ENCODE results near the gene NPHP4. TPM values are rescaled to one million over a fixed set of nuclear protein-coding genes. Genes with fewer than 3 reads are reported as not detected.

The NPHP4 gene
- polyA plus RNA-seq, 3 donors = 0.39 to 13.7 (median 1.2) TPM

DNA sequence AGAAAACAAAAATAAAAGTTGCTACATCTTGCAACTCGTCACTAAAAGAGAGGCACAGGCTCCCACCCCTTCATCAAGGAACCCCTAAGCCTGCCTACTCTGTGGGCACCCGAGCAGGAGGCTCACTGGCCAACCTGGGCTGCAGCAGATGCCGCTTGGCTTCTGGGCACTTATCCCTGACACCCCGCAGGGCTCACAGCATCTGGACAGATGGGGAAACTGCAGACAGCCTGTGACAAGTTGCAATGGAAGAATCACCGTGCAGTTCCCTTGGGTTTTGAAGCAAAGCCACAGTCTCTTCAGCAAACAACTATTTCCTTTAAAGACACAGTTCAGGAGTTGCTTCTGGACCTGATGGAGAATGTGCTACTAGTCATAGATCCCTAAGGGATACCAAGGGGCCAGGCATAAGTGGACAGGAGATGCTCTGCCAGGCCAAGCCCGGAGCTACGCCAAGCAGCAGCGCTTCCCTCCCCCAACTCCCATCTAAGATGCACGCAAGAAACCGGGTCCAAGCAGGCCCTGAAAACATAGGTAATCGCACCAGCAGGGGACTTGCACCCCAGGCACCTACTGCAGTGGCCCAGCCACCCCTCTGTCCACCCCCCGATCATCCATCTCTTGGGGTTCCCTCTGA, 170.6 kb downstream of the NPHP4 start:
- no peak overlapping the region for H3K4me3 Mint-ChIP-seq
- Histone ChIP-seq H3K4me1 (ENCODE audit: control insufficient read depth in 1 of 2, insufficient read depth in 2 of 2, low read length in 2 of 2) (no peaks in the 10 kb centered on the region), H4K20me1 (ENCODE audit: insufficient read depth, low read length) (no peaks in the 10 kb centered on the region), H3K4me2 (replicated peaks; ENCODE audit: extremely low read depth, low read length, poor library complexity, severe bottlenecking) (no peak overlapping the region), H3K4me3 (replicated peaks in 1 of 3; ENCODE audit: low read depth in 2 of 3, low read length in 3 of 3) (no peak overlapping the region), H2AFZ (ENCODE audit: insufficient read depth, low read depth, low read length, poor library complexity, severe bottlenecking) (no peak overlapping the region), H3K9ac (ENCODE audit: insufficient read depth, low read length, poor library complexity, severe bottlenecking) (no peak overlapping the region), H3K79me2 (ENCODE audit: insufficient read depth, low read length) (no peaks in the 10 kb centered on the region), H3K9me3 (replicated peaks in 1 of 2; ENCODE audit: control insufficient read depth in 1 of 2, insufficient read depth in 1 of 2, low read length in 2 of 2) (no peaks in the 10 kb centered on the region), H3K27me3 (ENCODE audit: control insufficient read depth in 2 of 2, insufficient read depth in 2 of 2, low read length in 2 of 2) (no peaks in the 10 kb centered on the region), H3K27ac (ENCODE audit: low read depth in 1 of 2, low read length in 2 of 2) (no peak overlapping the region), H3K36me3 (replicated peaks in 1 of 2; ENCODE audit: control insufficient read depth in 1 of 2, insufficient read depth in 2 of 2, low read length in 2 of 2) (no peaks in the 10 kb centered on the region)
- no peaks in the 10 kb centered on the region for H3K4me1 Mint-ChIP-seq
- H3K27ac Mint-ChIP-seq = no peak overlapping the region
- H3K9me3 Mint-ChIP-seq = peaks cover 0 to 12% (median 5%) of the 10 kb centered on the region in 7 donors
- TF ChIP-seq, protein P1, sequence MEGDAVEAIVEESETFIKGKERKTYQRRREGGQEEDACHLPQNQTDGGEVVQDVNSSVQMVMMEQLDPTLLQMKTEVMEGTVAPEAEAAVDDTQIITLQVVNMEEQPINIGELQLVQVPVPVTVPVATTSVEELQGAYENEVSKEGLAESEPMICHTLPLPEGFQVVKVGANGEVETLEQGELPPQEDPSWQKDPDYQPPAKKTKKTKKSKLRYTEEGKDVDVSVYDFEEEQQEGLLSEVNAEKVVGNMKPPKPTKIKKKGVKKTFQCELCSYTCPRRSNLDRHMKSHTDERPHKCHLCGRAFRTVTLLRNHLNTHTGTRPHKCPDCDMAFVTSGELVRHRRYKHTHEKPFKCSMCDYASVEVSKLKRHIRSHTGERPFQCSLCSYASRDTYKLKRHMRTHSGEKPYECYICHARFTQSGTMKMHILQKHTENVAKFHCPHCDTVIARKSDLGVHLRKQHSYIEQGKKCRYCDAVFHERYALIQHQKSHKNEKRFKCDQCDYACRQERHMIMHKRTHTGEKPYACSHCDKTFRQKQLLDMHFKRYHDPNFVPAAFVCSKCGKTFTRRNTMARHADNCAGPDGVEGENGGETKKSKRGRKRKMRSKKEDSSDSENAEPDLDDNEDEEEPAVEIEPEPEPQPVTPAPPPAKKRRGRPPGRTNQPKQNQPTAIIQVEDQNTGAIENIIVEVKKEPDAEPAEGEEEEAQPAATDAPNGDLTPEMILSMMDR (IDR thresholded peaks at IDR 0.05) = no peak
- 57% methylated on average over 4 of the region's 12 CpGs for WGBS (ENCODE audit: insufficient coverage)
- H3K27me3 Mint-ChIP-seq (ENCODE audit: low read depth in 3 of 3) = peaks cover 9 to 10% (median 9%) of the 10 kb centered on the region in 3 donors
- no peaks in the 10 kb centered on the region for H3K36me3 Mint-ChIP-seq
- intact Hi-C loops (cut with micrococcal nuclease) = no loop called here
- DNase-seq = no peak

DNA sequence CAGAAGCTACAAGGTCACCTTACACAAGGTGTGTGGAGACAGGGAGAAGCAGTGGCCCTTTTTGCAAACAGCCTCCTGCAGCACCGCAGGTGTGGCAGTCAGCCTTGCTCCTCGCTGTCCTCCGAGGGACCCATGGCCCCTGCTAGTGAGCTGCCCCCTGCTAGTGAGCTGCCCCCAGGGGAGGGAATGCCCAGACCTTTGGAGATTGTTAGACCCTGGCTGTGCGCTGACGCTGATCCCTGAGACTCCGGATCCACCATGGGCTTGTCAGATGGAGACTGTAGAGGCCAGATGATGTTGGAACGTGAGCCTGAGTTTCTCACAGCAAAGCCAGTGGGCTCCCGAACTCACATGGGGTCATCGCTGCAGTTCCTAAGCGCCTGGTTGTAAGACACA, 172.2 kb downstream of the NPHP4 start:
- Histone ChIP-seq H2AFZ (ENCODE audit: insufficient read depth, low read depth, low read length, poor library complexity, severe bottlenecking) (no peak overlapping the region), H3K27ac (ENCODE audit: low read depth in 1 of 2, low read length in 2 of 2) (no peak overlapping the region), H3K9ac (ENCODE audit: insufficient read depth, low read length, poor library complexity, severe bottlenecking) (no peak overlapping the region), H4K20me1 (ENCODE audit: insufficient read depth, low read length) (no peaks in the 10 kb centered on the region), H3K4me2 (replicated peaks; ENCODE audit: extremely low read depth, low read length, poor library complexity, severe bottlenecking) (no peak overlapping the region), H3K27me3 (ENCODE audit: control insufficient read depth in 2 of 2, insufficient read depth in 2 of 2, low read length in 2 of 2) (no peaks in the 10 kb centered on the region), H3K4me1 (ENCODE audit: control insufficient read depth in 1 of 2, insufficient read depth in 2 of 2, low read length in 2 of 2) (no peaks in the 10 kb centered on the region), H3K4me3 (replicated peaks in 1 of 3; ENCODE audit: low read depth in 2 of 3, low read length in 3 of 3) (no peak overlapping the region), H3K79me2 (ENCODE audit: insufficient read depth, low read length) (no peaks in the 10 kb centered on the region), H3K36me3 (replicated peaks in 1 of 2; ENCODE audit: control insufficient read depth in 1 of 2, insufficient read depth in 2 of 2, low read length in 2 of 2) (no peaks in the 10 kb centered on the region), H3K9me3 (replicated peaks in 1 of 2; ENCODE audit: control insufficient read depth in 1 of 2, insufficient read depth in 1 of 2, low read length in 2 of 2) (no peaks in the 10 kb centered on the region)
- 93% methylated on average over 6 of the region's 10 CpGs for WGBS (ENCODE audit: insufficient coverage)
- peaks cover 0 to 10% (median 5%) of the 10 kb centered on the region in 7 donors for H3K9me3 Mint-ChIP-seq
- H3K36me3 Mint-ChIP-seq = no peaks in the 10 kb centered on the region
- no peak overlapping the region for H3K27ac Mint-ChIP-seq
- TF ChIP-seq, protein P1 (IDR thresholded peaks at IDR 0.05) = no peak
- no peaks in the 10 kb centered on the region for H3K4me1 Mint-ChIP-seq
- H3K4me3 Mint-ChIP-seq = no peak overlapping the region
- intact Hi-C loops (cut with micrococcal nuclease) = no loop called here
- peaks cover 11 to 14% (median 12%) of the 10 kb centered on the region in 3 donors for H3K27me3 Mint-ChIP-seq (ENCODE audit: low read depth in 3 of 3)
- no peak for DNase-seq
